Activated CD4-positive, alpha-beta T cell treated with anti-CD3 and anti-CD28 coated beads, Interleukin-2, amount 50 U/mL, for 16 hours (primary cell): ENCODE measurements around the gene KCNAB1.
"Not testable (repeated sequence)": the region's sequence is repeated elsewhere in the genome, so short reads cannot be mapped to it uniquely, and the experiment has no call there.

Experiments
- DNase-seq: peaks from one replicate; pipeline ENCODE4 v3.0.0-alpha.2; 2020

KCNAB1 gene

DNA sequence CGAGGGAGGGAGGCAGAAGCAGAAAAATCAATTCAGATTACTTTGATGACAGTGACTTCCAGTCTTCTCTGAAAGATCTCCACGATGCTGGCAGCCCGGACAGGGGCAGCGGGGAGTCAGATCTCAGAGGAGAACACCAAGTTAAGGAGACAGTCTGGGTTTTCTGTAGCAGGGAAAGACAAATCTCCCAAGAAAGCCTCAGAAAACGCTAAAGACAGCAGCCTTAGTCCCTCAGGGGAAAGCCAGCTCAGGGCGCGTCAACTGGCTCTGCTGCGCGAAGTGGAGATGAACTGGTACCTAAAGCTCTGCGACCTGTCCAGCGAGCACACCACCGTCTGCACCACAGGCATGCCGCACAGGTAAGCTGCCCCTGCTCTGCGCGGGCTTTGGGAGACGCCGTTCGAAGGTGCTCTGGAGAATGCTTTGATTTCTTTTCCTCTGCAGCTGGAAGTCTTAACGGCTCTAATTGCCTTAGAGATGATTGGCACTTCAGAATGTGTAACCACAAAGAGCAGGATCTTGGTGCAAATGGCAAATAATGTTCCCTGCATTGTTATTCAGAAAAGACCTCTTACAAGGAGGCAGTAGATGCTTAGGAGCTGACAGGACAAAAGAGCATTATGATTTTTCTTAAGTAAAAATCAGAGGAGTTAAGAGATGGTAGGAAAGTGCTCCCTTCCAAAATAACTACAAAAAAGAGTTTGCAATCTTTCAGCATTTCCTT lies at the start of gene KCNAB1:
Gene KCNAB1 (plus strand): TSS at position 51 of the 724 bp plus-strand sequence.
- no peak for DNase-seq

DNA sequence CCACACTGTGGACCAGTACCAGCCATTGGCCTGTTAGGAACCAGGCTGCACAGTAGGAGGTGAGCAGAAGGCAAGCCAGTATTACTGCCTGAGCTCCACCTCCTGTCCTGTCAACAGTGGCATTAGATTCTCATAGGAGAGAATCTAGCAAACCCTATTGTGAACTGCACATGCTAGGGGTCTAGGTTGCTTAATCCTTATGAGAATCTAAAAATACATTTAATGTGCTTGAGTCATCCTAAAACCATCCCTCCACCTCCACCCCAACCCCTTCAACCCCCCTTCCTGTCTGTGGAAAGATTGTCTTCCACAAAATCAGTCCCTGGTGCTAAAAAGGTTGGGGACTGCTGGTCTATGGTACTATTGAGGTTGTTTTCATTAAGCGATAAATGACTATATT lies 49.3 kb upstream of the KCNAB1 start:
- DNase-seq = no peak

DNA sequence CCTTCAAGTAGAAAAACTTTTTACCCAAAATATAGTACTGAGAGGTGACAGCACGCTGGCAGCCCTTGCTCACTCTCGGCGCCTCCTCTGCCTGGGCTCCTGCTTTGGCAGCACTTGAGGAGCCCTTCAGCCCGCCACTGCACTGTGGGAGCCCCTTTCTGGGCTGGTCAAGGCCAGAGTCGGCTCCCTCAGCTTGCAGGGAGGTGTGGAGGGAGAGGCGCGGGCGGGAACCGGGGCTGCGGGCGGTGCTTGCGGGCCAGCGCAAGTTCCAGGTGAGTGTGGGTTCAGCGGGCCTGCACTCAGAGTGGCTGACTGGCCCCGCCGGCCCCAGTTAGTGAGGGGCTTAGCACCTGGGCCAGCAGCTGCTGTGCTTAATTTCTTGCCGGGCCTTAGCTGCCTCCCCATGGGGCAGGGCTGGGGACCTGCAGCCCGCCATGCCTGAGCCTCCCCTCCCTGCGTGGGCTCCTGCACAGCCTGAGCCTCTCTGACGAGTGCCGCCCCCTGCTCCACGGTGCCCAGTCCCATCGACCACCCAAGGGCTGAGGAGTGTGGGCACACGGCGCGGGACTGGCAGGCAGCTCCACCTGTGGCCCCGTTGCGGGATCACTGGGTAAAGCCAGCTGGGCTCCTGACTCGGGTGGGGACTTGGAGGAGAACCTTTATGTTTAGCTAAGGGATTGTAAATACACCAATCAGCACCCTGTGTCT lies 47.3 kb upstream of the KCNAB1 start:
- DNase-seq = not testable (repeated sequence)

DNA sequence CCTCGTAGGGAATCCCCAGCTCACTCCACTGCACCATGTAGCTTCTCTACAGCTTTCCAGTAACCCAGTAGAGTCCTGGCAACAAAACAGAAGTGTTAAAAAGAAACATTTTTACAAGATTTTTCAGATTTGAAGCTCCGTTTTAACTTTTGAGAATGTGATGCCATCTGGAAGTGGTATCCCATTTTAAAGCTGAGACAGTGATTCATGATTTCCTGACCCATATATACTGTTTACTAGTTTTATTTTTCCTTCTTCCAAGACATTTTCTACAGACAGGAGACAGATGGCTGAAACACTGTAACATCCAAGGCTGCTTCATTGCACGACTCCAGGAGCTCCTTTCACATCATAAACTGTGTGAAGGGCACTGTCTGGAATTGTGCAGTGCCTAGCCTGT lies 30.3 kb upstream of the KCNAB1 start:
- DNase-seq = no peak

GRCh38 chr3:156093964-156094363 lies 26.4 kb upstream of the KCNAB1 start:
- no peak for DNase-seq

- no peak for DNase-seq
These were observed 26.0 kb upstream of the KCNAB1 start for GRCh38 chr3:156094391-156094790.

DNA sequence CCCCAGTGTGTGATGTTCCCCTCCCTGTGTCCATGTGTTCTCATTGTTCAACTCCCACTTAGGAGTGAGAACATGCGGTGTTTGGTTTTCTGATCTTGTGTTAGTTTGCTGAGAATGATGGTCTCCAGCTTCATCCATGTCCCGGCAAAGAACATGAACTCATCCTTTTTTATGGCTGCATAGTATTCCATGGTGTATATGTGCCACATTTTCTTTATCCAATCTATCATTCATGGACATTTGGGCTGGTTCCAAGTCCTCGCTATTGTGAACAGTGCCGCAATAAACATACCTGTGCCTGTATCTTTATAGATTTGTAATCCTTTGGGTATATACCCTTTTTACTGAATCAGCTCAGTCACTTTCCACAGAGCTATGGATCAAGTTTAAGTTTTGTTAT lies 24.7 kb upstream of the KCNAB1 start:
- not testable (repeated sequence) for DNase-seq

DNA sequence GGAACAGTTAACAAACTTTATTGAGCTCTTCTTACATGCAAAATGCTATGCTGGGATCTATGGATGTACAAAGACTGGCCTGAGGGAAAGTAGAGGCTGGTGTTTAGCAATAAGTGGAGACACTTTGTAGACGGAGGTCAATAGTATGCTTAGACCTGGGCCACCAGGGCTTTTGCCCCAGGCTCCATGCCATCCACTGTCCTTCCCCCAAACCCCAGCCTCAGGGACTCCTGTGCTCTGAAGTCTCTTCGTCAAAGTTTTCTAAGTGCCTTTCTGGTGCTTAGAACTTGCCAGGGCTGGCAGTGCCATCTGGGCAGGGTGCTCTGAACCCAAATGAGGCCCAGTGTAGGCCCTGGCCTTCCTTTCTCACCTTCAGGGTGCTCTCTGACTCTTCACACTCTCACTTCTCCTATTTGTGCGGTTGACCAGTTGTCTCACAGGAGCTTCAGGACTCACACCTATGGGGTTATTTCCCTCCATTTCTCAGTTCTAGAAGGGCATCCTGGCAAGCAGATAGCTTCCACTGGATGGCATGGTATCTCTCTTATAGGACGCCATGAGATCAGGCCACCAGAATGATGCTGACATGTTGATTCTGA lies 21.8 kb upstream of the KCNAB1 start:
- DNase-seq = no peak

GRCh38 chr3:156099348-156099747 lies 21.0 kb upstream of the KCNAB1 start:
- not testable (repeated sequence) for DNase-seq

GRCh38 chr3:156099984-156100383 lies 20.4 kb upstream of the KCNAB1 start:
- not testable (repeated sequence) for DNase-seq

DNA sequence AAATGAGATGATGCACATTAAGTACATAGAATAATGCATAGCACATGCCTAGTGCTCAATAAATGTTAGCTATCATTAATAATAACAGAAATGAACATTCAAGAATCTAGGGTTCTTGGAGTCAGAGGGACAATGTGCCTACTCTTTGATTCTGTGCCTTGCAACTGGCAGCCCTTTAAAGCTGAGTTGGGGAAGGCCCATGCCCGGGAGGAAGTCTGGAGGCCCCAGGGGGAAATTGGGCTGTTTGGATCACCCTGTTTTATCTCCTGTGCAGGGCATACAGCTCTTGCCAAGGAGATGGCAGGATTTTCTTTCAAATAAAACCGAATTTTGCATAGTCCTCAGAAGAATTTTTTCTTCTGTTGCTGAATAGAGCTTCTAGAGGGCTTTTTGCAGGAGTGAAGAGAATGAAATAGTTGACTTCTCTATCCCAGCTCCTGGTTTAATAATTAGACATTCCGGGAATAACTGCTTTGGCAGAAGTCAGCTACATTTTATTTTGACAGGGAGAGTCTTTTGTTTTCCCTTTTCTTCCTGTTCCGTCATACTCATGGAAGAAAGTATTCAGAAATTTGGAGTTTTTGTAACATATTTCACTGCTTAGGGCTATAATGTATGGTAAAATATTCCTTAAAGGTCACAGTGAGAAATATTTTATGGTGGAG lies 18.0 kb upstream of the KCNAB1 start:
- DNase-seq = no peak

- no peak for DNase-seq
These were observed 13.5 kb upstream of the KCNAB1 start for GRCh38 chr3:156106721-156107373.

DNA sequence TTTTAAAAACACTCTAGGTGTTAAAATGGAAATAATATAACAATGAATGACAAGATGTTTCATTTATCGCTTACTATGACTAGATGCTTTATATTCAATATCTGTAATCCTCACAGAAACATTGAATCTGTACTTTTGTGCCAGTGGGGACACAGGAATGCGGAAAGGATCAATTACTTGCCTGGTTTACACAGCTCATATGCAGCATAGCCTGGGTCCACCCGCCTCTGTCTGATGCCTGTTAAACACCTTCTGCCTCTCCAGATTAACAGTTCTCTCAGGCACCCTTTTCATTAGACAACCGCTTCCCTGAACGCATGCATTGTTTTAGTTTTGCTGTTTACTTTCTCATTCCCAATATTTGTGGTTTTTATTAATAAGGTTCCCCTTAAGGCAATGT lies 12.9 kb upstream of the KCNAB1 start:
- DNase-seq = no peak

GRCh38 chr3:156108616-156109015 lies 11.8 kb upstream of the KCNAB1 start:
- DNase-seq = no peak

- no peak for DNase-seq
These were observed 10.4 kb upstream of the KCNAB1 start for GRCh38 chr3:156109989-156110388.

DNA sequence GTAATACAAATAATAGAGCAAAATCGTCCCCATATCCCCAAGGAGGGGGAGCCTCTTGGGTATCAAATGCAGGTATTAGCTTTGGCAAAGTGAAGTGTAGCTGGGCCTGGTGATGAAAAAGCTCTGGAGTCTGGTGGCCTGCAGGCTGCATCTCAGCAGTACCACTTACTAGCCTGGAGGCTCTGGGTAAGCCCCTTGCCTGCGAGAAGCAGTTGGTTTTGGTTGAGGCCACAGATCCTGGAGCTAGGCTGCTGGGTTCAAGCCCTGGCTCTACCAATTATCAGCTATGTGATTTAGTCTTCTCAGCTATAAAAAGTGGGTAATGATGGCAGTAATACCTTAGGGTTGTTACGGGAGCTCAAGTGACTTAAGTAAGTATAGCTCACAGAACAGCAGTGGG lies 6.1 kb downstream of the KCNAB1 start:
- DNase-seq = no peak

GRCh38 chr3:156131241-156131640 lies 10.9 kb downstream of the KCNAB1 start:
- no peak for DNase-seq

GRCh38 chr3:156131799-156132198 lies 11.4 kb downstream of the KCNAB1 start:
- DNase-seq = no peak

- no peak for DNase-seq
These were observed 11.9 kb downstream of the KCNAB1 start for GRCh38 chr3:156132313-156132712.

GRCh38 chr3:156133076-156133475 lies 12.7 kb downstream of the KCNAB1 start:
- no peak for DNase-seq

DNA sequence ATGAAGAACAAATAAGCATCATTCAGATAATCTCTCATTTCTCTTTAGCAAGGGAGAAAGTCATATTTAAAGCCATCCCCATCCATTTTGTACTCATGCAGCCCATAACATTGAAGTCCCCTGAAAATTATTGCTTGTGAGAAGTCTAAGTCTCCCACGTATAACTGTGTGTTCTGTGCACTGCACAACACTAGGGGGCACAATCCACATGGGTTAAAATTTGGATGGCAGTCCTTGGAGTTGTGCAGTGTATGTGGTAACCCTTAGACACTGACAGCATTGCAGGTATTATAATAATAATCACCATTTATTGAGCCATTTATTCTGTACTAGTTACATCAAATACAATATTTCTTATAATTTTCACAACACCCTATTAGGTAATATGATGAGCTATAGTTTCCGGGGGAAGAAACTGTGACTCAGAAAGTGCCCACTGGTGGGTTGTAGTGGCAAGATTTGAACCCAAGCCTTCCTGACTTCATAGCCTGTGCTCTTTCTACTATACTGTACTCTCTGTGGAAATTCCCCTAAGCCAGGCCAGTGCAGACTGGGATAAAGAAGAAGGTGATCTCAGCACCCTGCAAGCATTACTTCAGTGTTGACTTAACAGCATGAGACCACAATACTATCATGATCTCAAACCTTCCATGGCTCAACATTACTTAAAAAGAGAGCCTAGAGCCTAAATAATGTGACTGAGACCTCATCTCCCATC lies 15.7 kb downstream of the KCNAB1 start:
- peak; percentile 12 for DNase-seq

- DNase-seq = not testable (repeated sequence)
These were observed 17.0 kb downstream of the KCNAB1 start for GRCh38 chr3:156137397-156137796.
